Non-pigmented ciliary epithelial cell (primary cell): ENCODE data around the gene CYB5RL.
"Not testable (repeated sequence)": the region's sequence is repeated elsewhere in the genome, so short reads cannot be mapped to it uniquely, and the experiment has no call there.

Experiments used
- DNase-seq: peaks from one replicate; pipeline ENCODE4 v3.0.0-alpha.2; 2010; ENCODE audit warnings: low read depth

Gene CYB5RL

DNA sequence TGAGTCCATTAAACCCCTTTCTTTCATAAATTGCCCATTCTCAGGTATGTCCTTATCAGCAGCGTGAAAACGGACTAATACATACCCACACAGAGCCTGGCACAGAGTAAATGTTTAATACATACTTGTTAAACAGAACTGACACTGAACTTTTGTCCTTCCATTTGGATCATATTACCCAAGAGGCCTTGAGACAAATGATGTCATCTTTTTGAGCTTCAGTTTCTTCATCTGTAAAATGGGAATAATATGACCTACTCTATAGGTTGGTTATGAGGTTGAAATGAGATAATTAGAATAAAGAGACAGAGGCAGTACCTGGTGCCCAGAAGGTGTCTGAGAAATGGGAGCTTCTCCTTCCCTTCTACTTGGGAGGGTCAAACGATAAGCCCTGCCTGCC lies 13.8 kb downstream of the CYB5RL start:
- no peak for DNase-seq

DNA sequence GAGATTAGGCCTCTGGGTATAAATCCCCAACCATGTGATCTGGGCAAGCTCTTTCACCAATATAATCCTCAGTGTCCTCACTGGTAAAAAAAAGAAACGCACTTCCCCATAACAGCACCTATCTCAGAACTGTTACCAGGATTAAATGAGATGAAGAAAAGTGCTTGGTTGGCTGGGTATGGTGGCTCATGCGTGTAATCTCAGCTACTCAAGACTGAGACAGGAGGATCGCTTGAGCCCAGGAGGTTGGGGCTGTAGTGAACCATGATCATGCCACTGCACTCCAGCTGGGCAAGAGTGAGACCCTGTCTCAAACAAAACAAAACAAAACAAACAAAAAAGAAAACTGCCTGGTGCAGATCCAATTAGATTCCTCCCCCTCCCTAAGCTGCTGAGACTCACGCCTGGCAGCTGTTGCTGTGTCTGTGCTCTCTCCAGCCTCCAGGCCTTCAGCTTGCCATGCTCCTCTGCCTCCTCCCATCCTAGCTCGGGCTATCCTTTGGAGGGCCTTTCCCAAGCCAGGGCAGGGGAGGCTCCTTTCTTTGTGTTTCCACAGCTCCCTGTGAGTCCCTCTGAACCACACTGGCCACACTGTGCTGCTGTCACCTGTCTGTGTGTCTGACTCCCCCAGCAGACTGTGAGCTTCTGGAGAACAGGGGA lies 19.0 kb downstream of the CYB5RL start:
- DNase-seq: no peak

DNA sequence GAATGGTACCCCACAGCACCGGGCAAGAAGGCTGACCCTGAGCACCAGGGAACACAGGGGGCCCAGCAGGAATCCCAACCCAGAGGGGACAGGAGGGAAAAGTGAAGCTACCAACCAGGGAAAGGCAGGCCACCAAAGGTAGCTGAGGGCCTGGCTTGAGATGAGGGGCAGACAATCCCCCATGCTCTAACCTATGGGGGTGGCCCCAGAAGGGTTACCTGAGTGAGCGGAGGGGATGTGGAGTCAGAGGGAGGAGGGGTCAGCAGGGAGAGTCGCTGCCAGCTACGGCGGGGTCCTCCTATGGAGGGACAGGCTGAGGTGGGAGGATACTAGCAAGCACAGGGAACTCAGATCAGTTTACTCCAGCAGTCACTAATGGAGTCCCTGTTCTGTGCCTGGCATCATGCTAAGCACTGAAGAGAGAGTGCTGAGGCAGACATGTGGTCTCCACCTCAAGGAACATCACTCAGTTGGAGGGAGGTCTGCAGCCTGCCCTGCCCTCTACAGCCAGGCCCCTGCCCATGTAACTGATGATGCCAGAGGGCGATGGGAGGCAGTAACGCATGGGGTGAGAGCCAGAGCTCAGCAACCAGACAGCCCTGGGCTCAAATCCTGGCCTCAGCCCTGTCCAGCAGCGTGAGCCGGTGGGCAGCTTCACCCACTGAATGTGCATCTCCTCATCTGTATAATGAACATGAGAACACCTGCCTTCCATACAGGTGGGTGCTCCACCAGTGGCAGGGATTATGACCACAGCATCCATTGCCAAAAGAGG lies 21.3 kb downstream of the CYB5RL start:
- no peak for DNase-seq

DNA sequence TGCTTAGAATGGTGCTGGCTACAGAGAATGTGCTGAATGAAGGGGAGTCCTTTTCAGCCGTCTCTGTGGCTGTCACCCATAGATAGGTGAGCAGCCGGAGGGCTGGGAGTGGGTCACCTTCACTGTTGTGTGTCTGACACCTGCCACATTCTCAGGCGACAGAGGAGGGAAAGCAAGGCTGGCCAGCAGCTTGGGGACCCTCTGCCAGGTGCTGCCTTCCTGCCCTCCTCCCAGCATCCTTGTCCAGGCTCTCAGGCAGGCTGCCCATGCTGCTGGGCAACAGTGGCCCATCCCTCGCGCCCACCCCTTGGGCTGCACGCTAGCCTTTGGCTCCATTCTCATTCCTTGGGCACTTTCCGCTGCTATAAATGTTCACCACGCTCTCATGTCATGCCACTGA lies 22.1 kb downstream of the CYB5RL start:
- DNase-seq: no peak

DNA sequence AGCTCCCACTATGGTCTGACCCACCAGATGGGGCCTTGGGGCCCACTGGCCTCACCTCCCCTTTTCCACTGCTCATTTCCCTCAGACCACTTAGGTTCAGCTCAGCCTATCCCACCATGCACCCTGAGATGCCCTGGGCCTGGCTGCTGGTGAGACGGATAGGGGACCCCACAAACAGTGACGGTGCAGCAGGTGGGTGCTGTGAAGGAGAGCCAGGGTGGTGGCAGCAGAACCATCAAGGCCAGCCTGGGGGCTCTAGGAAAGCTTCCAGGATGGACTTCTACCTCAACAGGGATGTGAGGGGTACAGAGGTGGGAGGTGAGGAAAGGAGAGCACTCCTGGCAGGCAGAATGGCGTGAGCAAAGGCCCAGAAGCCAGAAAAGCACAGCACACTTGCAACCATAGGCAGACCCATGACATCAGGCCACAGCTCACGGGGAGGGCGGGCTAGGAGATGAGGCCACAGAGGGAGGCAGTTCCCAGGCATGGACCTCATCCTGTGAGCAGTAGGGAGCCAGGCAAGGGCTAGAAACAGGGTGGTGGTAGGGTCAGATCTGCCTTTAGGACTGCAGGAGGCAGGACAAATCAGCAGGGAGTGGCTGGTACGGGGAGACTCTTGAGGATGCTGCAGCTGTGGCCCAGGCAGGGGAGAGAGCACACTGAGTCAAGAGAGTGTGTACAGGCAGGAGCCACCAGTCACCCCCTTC lies 23.1 kb downstream of the CYB5RL start:
- no peak for DNase-seq

DNA sequence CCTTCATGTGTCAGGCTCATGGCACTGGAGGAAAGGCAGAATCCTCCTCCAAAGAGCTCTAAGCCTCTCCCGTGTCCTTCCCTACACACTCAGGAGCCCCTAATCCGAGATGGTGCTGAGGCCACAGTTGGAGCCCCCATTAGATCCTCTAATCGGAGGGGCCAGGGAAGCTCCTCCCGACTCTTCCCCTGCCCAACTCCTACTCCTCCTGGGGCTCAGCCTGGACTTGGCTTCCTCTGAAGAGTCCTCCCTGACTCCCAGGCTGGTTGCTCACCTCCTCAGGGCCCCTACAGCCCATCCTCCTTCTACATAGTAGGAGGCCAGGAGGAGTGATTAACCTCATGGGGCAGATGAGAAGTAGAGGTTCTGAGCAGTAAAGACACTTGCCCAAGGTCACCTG lies 25.7 kb downstream of the CYB5RL start:
- no peak for DNase-seq

DNA sequence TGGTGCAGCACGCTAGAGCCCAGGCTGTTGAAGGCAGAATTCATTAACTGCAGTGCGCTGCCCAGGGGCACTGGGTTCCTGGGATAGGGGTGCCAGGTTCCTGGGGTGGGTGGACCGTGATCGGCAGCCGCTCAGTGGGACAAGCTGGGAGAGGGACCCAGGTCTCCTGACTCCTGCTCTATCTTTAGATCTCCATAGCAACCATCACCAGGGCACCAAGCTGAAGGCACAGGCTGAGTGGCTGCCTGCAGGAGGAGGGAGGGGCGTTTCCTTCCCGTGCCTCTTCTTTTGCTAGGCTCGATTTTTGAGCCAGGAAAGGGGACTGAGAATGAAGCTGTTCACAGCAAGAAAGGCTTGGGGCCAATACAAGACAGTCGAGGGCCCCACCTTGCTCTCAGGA lies 26.1 kb downstream of the CYB5RL start:
- no peak for DNase-seq

DNA sequence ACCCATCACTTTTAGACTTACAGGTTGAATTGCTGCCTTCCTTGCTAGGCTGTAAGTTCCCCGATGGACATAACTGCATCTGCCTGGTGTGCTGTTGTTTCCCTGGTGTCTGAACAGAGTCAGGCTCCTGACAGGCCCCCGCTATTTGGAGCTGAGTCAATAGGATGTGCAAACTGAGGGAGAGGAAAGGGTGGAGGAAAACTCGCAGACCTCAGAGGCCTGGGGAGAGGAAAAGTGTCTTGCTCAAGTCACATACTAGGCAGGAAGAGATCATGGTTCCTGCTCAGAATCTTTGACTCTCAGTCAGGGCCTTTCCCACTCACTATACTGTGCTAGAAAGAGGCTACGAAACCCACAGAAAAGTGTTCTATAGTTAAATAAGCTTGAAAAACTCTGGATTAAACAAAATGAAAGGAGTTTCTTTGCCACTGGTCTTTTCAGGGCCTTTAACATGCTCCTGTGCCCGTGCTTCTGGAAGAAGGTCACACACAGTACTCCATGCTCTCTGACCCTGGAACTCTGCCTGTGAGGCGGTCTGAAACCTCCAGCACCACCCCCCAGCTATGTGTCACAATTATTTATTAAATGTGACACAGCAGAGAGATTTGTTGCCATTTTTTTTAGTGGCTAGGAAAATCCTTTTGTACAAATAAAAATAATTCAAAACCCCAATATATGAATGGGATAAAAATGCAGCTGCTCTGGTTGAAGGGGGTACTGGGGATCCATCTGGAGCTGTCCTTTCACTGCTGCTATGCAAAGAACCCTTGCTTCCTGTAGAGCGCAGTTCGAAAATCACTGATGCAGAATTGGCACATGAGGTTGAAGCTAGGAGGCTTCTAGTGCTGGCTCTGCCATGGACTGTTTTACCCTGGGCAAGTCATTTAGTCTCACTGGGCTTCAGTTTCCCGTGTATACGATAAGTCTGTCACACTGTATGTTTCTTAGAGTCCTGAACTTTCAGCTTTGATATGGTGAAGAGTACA lies 26.9 kb downstream of the CYB5RL start:
- DNase-seq: no peak

DNA sequence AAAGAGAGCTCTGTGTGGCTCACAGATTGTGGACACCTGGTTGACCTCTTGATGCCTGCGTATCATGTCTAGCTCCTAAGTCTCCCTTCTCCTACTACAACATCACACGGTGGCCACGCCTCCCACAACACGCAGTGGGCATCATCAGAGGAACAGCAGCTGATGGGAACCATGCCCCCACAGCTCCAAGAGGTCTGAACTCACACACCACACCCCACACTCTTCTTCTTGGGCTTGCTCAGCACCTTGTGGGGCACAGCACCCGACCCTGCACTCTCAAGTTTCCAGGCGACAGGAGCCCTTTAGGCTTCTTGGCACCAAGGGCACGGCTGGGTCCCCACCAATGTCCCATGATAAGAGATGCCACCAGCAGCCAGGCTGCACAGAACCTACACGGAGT lies 28.2 kb downstream of the CYB5RL start:
- no peak for DNase-seq

DNA sequence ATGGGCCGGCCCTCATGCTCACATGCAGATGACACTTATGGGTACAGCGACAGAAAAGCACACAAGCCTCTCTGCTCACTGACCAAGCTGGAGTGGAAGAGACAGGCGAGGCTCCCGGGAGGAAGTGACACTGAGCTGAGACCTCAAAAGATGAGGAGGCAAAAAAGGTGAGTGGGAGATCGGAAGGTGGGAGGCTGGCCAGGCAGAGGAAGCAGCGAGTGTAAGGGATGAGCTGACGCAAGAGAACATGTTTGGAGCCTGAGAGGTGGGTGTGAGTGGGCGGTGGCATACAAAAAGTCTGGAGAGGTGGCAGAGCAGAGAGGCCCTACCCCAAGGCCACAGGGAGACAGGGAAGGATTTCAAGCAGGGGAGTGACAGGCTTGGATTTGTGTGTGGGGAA lies 28.8 kb downstream of the CYB5RL start:
- no peak for DNase-seq

DNA sequence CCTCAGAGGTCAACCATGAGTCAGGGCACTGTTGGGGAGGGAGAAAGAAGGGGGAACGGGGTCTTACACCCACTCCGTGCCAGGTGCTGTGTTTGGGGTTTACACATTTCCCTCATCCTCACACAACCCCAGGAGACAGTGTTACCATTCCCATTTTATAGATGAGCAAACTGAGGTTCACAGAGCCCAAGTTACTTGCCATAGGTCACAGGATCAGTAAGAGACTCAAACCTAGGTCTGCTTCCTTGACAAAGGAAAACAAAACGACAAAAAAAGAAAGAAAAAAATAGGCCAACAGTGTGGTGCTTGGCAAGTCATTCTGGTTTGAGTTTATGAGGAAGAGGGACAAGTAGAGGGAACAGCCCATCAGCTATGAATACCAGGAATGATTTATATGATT lies 30.8 kb downstream of the CYB5RL start:
- no peak for DNase-seq

DNA sequence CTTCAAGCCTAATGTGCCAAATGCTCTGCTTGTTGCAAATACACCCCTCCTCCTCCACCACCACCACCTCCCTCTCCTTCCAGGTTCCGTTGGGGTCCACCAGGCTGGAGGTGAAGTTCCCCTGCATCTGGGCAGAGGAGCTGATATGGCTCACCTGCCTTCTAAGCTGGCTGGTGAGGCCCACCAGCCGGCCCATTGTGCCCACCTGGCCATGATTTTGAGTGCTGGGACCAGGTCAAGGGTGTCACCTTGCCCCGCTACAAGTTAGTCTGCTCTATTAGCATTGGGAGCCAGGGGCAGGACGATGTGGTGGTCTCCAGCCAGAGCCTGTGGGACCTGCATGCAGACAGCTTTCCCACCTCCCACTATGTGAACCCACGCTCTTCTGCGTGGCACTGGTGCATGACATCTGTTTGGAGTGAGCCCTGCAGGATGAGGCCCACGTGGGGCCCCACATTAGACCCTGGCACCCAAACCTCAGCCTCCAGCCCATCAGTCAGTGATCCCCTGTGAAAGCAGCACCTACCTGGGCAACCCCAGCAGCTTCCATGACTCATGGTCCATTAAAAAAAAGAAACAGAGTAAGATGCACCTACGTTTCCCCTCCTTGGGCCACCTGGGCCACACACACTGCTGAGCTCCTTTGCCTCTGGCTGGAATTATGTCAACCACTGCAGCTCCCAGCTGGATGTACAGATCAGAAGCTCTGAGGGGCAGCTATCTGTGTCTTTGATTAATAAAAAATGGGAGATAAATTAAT lies 31.4 kb downstream of the CYB5RL start:
- DNase-seq: no peak

DNA sequence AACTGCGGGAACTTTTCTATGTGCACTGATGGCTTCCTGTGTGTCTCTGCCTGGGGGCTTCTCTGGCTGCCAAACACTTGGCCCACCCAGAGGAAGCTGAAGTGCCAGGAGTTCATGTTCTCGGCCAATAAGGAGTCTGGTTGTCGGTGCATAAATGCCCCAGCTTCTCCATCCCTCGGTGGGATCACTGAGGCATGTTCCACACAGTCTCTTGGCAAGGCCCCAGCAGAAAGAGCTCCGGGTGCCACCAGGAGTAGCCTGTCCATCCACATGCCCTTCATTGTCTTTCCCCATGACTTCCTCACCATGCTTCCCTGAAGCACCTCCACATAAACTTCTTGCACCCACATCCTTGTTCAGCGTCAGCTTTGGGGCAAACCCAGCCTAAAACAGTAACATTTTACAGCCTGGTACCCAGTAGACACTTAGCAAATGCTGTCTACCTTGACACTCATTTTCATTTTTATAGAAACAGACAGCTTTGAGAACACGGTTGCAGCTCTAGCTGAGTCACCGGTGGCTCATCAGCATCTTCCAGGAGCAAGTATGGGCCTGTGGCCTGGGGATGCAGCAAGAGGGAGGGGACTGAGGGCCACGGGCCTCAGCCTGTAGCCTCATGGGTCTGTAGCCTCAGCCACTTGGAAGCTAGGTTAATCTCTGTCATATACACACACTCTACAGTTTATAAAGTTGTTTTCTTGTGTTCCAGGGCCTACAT lies 32.2 kb downstream of the CYB5RL start:
- peak; percentile 15 for DNase-seq

DNA sequence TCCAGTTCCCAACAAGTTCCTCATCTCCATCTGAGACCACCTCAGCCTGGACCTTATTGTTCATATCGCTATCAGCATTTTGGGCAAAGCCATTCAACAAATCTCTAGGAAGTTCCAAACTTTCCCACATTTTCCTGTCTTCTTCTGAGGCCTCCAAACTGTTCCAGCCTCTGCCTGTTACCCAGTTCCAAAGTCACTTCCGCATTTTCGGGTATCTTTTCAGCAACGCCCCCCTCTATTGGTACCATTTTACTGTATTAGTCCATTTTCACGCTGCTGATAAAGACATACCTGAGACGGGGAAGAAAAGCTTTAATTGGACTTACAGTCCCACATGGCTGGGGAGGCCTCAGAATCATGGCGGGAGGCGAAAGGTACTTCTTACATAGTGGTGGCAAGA lies 33.5 kb downstream of the CYB5RL start:
- not testable (repeated sequence) for DNase-seq

DNA sequence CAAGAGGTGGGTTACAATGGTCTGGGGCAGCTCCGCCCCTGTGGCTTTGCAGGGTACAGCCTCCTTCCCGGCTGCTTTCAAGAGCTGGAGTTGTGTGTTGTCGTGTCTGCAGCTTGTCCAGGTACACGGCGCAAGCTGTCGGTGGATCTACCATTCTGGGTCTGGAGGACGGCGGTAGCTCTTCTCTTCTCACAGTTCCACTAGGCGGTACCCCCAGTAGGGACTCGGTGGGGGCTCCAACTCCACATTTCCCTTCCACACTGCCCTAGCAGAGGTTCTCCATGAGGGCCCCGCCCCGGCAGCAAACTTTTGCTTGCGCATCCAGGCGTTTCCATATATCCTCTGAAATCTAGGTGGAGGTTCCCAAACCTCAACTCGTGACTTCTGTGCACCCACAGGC lies 34.7 kb downstream of the CYB5RL start:
- DNase-seq: no peak

DNA sequence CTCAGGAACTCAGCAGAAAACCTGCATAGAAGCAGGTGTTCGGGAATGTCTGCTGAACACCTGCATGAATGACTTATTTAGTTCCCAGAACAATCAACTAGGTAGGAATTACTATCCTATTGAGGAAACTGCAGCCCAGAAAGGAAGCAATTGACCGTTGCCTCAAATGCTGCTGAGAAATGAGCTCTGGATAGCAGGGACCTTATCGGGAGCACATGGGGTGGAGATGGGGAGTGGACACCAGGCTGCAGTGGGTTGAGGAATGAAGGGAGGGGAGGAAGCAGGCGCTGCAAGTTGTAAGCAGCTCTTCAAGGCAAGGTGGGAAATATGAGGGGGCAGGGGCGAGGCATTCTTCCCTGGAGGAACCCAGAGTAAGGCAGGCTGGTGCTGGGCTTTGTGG lies 36.3 kb downstream of the CYB5RL start:
- no peak for DNase-seq

DNA sequence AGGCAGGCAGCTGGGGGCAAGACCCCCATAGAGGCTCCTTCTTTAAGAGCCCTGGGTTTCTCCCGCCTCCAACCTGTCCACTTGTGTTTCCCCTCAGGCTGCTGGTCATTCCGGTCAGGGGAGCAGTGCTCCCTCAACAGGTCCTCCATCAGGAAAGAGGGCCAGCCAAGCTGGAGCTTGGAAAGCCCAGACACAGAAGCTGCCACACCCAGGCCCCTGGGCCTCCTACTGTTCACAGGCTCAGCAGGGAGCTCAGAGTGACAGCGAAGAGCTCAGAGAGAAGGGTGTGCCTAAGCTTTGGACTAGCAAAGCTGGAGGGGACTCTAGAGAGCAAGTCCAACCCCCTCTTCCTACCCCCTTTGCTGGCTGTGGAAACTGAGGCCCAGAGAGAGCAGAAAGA lies 36.8 kb downstream of the CYB5RL start:
- DNase-seq: no peak

DNA sequence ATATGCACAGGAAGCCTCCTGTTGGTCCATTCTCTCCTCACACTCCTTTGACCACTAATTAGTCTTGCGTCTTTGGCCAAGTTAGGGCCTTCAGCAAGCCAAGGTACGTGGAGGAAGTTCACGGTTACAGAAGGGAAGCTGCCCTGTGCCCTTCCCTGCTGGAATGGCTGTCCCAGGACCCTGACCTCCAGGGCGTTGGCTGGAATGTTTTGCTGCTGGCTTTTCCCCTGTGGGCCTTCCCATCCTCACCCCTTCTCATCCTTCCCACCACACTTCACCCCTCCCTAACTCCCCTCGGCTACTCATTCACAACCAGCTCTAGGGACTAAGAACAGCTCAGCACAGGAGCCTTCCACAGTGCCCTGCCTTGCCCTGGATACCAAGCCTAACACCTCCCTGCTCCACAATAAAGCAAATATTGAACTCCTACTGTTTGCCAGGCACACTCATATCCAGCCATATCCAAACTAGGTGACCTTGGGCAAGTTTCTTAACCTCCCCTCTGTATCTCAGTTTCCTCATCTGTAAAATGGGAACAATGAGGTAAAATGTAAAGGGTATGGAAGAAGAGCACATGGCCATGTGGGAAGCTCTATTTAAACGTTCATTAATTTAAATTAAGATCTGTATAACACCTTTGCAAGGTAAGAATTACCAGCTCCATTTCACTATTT lies 38.2 kb downstream of the CYB5RL start:
- no peak for DNase-seq

DNA sequence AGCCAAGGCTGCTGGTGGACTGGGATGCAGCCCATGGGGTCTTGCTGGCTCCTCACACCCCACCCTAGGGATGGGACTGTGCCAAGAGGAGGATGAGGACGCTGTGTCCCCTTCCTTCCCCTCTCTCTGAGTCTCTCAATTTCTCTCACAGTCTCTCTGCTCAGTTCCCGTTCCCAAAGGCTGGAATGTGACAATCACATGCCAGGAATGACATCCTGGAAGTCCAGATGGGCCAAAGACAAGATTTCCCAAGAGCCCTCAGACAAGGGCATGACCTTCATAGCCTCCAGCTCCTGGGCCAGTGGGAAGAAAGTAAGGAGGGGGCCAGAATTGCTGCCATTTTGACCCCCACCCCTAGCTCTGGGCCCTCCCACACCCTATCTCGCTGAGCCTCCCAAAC lies 39.5 kb downstream of the CYB5RL start:
- DNase-seq: no peak

DNA sequence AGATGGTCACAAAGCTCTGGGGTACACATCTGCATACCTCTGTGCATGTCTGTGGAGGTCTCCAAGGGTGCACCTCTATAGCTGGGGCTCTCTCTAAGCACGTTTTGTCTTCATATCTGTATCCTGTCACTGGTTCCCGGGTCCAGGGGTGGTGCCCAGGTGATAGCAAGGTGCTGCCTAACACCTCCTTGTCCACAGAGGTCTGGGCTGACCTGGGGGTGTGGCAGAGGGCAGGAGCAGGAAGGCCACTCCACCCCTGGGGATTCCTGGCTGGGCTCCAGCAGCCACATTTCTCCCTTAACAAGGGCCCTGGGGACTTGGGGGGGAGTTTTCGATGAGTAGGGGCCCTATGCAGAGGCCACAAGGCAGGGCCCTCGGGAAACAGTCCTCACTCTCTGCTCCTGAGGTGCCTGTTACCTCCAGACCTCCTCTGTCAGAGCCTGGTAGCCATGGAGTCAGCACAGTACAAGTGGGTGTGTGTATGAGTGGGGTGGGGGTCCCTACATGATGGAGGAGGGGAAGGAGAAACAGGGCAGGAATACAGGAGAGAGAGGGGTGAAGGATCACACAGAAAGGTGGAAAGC lies 40.0 kb downstream of the CYB5RL start:
- DNase-seq: no peak
